UCSD-AML1 (cell line): ENCODE measurements around the gene TMC1.
A peak's percentile ranks its signal among the peaks of the same experiment; 100 is the strongest.
"Not testable (repeated sequence)": the region's sequence is repeated elsewhere in the genome, so short reads cannot be mapped to it uniquely, and the experiment has no call there.

Experiments
- DNase-seq: peaks from one replicate; lab custom pipeline; 2025; ENCODE audit not compliant: unreplicated experiment; lab: John Stamatoyannopoulos, UW

The TMC1 gene

DNA sequence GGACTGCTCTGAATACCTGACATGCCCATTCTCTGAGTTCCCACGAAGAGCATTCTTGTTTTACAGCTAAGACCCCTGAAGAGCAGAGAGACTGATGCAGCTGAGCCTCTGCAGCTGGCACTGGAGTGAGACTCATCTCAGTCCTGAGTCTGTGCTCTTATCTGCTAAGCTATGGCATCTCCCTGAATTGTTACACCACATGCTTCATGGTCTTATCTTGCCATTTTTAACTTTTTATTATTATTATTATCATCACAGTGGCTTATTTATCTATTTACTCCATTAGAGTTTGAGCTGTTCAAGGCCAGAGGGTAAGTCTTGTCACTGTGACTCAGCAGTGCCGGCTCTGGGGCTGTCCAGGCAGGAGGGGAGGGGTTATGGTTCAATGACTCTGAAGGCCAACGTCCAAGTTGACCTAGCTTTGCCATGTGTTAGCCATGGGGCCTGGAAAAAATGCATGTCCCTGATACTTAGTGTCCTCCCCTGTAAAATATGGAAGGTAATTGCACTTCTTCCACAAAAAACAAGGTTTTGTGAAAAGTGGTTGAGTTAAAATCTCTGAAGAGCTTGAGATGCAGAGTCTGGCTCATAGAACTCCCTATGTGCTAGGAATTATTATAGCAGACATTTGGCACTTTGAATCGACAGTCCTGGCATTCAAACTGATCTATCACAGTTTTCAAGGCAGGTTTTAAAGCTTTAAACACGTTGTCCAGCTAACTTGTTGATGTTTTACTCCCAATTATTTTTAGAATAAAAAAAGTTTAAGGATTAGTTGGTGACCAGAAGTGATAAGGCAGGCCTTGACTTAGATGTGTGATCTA lies 336.9 kb downstream of the TMC1 start:
- peak; percentile 9 for DNase-seq

DNA sequence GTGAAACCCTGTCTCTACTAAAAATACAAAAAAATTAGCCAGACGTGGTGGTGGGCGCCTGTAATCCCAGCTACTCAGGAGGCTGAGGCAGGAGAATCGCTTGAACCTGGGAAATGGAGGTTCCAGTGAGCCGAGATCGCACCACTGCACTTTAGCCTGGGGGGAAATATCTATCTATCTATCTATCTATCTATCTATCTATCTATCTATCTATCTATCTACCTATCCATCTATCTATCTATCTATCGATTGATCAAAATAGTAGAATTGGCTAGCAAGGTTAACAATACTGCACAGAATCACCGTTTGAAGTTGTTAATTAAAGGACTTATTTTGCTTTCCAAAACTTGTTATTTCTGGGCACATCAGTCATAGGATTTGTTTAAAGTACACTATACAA lies 341.4 kb downstream of the TMC1 start:
- DNase-seq: not testable (repeated sequence)

DNA sequence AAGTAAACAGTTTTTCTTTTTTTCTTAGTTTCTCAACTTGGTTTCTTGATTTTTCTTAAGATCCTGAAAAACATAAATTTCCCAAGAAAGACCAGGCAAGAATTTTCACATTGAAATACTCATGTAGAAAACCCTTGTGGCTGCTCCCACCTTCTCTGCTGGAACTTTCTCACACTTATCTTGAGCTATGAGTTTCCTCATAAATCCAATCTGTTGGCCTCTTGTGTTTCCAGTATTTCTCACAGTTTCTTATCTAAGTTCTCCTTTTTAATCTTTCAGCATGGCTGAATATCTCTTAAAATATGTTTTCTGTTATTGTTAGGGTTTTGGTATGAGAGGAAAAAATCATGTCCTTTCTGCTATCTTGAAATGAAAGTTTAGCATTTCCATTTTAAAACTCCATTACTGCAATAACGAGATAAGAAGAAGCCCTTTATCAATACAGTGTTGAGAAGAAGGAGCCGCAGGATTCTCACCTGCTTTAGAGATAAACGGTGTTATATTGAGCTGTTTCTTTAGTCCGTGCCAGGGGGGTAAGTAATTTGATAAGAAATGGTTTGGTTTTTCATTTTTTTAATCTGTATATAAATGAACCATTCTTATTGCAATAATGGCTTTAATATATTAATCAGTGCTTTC lies 342.2 kb downstream of the TMC1 start:
- no peak for DNase-seq

DNA sequence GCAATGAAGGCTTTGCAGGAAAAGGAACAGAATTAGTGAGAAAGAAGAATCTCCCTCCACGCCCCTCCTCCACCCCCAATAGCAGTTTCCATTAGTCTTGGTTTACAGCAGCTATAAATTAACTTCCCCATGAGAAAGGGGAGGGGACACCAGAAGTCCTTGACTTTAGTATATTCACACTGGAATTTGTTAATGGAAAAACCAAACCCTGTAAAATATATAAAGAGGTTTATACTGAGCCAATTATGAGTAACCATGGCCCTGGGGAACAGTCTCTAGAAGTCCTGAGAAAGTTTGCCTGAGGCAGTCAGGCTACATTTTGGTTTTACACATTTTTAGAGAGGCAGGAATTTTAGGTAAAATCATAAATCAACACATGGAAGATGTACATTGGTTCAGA lies 342.9 kb downstream of the TMC1 start:
- DNase-seq: no peak

DNA sequence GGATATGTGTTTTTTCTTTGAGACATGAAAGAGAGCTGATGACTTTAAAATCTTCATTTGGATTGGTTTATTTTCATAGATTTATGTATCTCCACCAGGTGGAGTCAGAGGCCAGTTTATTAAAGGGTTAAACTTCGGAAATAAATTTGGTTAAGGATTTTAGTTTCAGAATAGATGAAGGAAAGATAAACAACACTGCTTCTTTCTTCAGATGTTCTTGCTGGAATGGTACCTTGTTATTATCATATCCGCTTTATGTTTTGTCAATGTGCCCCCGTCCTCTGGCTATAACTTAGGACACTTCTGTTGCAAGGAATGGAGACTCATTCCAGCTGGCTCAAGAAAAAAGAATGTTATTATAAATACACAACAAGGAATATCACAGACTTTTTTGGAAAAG lies 350.3 kb downstream of the TMC1 start:
- no peak for DNase-seq

DNA sequence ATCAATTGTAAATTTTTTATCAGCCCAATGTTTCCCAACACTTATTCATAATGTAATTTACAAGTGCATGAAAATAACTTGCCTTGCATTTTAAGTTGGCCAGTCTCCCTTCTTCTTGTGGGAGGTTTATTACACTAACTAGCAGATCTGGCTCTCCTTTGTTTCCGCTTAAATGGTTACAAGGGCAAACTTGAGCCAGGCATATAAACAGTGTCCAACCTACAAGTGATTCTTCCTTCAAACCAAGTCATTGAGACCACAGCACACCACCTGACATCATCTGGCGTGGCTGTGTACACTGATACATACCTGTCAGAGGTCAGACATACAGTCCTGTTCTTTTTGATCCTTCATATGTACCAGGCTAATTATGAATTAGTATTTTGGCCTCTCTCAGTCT lies 351.3 kb downstream of the TMC1 start:
- no peak for DNase-seq

DNA sequence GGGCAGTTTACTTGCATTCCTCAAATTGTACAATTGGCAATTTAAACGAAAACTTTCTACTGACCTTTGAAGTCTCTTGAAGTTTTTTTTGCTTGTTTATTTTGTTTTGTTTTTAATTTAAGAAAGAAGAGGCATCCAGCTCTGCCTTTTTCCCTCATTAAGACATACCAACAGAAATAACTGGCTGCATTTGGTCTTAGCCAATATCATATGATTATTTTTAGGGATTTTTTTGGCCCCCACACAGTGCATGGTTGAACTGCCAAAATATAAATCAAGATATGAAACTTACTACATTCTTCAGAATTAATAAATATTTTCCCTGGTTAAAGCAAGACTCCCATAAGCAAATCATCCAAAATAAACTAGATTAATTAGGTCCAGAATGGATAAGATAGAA lies 352.0 kb downstream of the TMC1 start:
- no peak for DNase-seq

DNA sequence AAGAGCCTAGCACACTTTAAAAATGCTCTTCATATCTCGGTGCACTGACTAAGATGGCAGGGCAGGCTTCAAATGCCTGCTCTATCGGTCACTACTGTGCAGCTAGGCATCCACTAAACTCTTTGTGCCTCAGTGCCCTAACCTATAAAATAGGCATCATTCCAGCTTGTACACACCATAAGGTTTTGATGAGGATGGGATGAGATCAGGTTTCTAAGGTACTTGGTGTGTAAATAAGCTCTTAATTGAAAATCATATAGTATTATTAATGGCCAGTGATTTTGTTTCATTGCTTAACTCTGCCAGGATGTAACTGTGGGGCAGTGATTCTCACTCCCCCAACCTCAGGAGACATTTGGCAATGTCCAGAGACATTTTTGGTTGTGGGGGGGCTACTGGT lies 352.9 kb downstream of the TMC1 start:
- no peak for DNase-seq

DNA sequence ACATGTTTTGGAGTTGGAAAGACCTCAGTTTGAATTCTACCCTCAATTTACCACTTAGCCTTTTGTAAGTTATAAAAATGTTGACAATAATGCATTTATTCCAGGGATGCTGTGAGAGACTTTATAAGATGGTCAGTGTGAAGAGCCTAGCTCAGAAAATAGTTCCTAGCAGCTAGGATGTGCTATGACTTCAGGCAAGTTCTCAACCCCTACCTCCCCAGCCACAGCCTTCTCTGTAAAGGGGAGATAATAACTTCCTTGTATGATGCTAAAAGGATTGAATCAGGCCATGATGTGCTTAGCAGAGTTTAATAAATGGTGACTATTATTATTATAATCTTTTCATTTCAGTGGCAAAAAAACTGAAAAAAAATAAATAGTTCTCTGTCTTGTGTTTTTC lies 353.8 kb downstream of the TMC1 start:
- no peak for DNase-seq

DNA sequence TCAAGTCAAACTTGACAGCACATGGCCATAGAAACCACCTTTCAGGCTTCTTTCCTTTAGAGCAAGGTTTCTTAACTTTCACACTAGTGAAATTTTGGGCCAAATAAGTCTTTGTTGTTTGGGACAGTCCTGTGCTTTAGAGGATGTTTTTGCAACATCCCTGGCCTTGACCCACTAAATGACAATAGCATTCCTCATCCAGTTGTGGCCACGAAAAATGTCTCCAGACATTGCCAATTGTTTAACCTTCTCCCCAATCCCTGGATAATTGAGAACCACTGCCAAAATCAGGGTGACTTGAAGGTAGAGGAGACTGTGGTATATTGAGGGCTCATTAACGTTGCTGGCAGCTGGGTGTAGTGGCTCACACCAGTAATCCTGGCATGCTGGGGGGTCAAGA lies 359.4 kb downstream of the TMC1 start:
- no peak for DNase-seq

DNA sequence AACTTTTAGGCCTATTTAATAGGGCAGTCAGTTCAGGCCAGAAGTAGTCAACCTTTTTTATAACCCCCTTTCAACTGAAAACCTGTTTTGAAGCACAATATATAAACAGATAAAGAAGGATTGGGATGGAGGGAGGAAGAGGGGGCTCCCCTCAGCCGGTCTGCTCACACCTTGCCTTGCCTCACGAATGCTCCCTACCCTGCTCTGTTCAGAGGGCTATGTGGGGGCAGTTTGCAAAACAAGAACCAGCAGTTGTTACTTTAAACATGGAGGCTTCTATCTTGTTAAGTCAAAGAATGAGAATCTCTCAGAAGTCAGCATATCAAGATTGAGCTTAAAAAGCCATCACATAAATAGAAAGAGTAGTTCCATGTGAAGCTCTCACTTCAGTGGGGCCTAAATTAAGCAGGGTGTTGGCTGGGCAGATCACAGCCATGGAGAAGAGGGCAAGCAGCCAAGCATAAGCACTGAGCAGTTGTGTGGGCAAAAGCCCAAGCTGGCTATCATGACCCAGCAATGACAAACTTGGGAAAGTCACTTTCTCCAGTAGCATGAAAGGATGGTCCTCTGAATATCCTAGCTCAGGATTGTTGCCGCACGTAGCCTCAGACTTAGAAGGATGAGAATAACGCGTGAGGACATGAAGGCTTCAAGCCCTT lies 360.8 kb downstream of the TMC1 start:
- no peak for DNase-seq

DNA sequence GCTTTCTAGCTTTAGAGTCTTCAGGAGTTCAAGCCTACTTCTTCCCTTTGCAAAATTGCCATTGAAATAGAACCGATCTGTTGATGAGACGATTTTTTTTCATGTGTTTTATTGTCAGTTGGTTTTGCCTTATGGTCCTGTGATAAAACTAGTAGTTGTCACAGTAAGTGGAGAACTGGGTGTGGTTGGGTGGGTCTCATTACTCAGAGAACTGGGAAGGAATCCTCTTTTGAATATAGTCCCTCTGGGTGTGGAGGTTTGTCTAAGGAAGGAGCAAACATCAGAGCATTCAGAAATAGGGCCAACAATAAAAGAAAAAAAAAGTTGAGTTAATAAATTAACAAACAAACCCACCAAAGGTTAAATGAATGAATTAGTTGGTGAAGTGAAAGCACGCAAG lies 362.5 kb downstream of the TMC1 start:
- no peak for DNase-seq

DNA sequence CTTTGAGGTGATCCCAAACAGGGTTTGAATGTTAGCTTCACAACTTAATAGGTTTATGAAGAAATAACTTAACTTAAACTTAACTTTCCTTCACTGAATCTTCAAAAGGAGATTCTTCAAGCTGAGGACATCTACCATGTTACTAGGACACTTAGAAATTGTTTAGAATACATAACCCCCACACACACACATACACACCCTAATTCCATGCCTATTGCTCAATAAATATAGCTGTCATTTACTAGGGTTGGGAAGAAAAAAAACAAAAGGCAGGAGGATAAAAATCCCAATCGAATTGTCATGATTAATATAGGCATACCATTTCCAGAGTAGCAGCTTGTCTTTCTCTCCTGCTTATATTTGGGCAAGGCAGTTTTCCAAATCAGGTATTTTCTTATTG lies 363.1 kb downstream of the TMC1 start:
- DNase-seq: no peak
